Measurements from ENCODE around the gene MKLN1.

MKLN1 gene

GRCh38 chr7:131489881-131490280 lies 162.2 kb downstream of the MKLN1 start:
- no peak for TF ChIP-seq EZH2 (IDR thresholded peaks at IDR 0.05; ENCODE audit: borderline replicate concordance, low read length)
- TF ChIP-seq, protein P1, sequence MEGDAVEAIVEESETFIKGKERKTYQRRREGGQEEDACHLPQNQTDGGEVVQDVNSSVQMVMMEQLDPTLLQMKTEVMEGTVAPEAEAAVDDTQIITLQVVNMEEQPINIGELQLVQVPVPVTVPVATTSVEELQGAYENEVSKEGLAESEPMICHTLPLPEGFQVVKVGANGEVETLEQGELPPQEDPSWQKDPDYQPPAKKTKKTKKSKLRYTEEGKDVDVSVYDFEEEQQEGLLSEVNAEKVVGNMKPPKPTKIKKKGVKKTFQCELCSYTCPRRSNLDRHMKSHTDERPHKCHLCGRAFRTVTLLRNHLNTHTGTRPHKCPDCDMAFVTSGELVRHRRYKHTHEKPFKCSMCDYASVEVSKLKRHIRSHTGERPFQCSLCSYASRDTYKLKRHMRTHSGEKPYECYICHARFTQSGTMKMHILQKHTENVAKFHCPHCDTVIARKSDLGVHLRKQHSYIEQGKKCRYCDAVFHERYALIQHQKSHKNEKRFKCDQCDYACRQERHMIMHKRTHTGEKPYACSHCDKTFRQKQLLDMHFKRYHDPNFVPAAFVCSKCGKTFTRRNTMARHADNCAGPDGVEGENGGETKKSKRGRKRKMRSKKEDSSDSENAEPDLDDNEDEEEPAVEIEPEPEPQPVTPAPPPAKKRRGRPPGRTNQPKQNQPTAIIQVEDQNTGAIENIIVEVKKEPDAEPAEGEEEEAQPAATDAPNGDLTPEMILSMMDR (IDR thresholded peaks at IDR 0.05; ENCODE audit: low read length): no peak
- no peaks in the 10 kb centered on the region for H4K20me1 ChIP-seq (ENCODE audit: insufficient read depth, low read length)
- H3K9ac ChIP-seq (ENCODE audit: low read length): no peak overlapping the region
- H3K79me2 ChIP-seq (ENCODE audit: insufficient read depth, low read length): no peaks in the 10 kb centered on the region
- no peak overlapping the region for H3K27ac ChIP-seq (ENCODE audit: low read depth, low read length, poor library complexity, severe bottlenecking)
- H3K36me3 ChIP-seq (ENCODE audit: insufficient read depth, low read length): peaks cover 11% of the 10 kb centered on the region; the same call in 1 of the 2 replicates
- H3K4me1 ChIP-seq (ENCODE audit: insufficient read depth, low read length, severe bottlenecking): no peaks in the 10 kb centered on the region
- H3F3A ChIP-seq (ENCODE audit: insufficient read depth, low read length): no peaks in the 10 kb centered on the region
- H3K9me3 ChIP-seq (ENCODE audit: low read length): no peaks in the 10 kb centered on the region
- H3K4me2 ChIP-seq (ENCODE audit: low read length): no peak overlapping the region
- no peaks in the 10 kb centered on the region for H3K27me3 ChIP-seq (ENCODE audit: insufficient read depth, low read length)
- H3K9me2 ChIP-seq (ENCODE audit: low read depth, low read length): no peaks in the 10 kb centered on the region
- H2AFZ ChIP-seq (ENCODE audit: low read length): no peak overlapping the region
- H3K4me3 ChIP-seq (ENCODE audit: low read depth, low read length, poor library complexity, severe bottlenecking): no peak overlapping the region

DNA sequence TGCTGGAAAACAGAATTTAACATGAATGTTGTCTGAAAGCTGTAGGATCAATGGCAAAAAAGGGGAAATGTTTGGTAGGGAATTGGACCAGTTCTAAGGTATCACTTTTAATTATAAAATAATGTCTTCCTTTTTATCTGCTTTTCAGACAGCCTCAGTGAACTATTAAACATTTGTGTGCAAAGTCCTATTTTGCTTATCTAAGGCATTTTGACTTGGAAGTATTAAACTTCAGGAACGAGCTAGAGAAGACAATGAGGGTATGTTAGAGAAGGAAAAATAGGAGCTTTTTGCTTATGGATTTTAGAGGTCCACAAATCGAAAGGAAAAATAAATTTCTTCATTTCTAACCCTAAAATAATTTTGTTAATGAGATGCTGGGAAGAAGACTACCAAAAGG lies 165.4 kb downstream of the MKLN1 start:
- Histone ChIP-seq H2AFZ (ENCODE audit: low read length) (no peak overlapping the region), H3K27ac (ENCODE audit: low read depth, low read length, poor library complexity, severe bottlenecking) (no peak overlapping the region), H3K4me2 (ENCODE audit: low read length) (no peak overlapping the region)

DNA sequence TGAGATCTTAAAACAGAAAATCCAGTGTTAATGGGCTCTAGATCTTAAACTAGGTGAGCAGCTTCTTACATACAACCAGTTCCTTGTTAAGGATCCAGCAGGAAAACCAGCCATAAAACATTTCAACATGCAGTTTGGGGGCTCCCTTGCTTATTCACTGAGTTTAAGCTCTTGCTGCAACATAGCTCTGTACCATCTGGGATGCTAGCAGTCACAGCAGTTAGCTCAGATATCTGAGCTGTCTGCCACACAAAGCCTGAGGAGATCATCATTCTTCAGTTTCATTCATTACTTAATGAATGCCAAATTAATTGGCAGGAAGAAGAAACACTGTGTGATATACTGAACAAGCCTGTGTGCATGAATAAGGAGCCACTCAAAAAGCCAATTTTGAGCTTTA lies 165.9 kb downstream of the MKLN1 start:
- H3K4me3 ChIP-seq (ENCODE audit: low read depth, low read length, poor library complexity, severe bottlenecking): no peak overlapping the region
- no peaks in the 10 kb centered on the region for H3K9me2 ChIP-seq (ENCODE audit: low read depth, low read length)
- H3K9me3 ChIP-seq (ENCODE audit: low read length): no peaks in the 10 kb centered on the region
- no peaks in the 10 kb centered on the region for H3F3A ChIP-seq (ENCODE audit: insufficient read depth, low read length)
- H3K9ac ChIP-seq (ENCODE audit: low read length): no peak overlapping the region
- H3K36me3 ChIP-seq (ENCODE audit: insufficient read depth, low read length): peaks cover 17% of the 10 kb centered on the region; the same call in 1 of the 2 replicates
- no peaks in the 10 kb centered on the region for H3K27me3 ChIP-seq (ENCODE audit: insufficient read depth, low read length)
- H3K27ac ChIP-seq (ENCODE audit: low read depth, low read length, poor library complexity, severe bottlenecking): no peak overlapping the region
- no peak overlapping the region for H3K4me2 ChIP-seq (ENCODE audit: low read length)
- no peak overlapping the region for H2AFZ ChIP-seq (ENCODE audit: low read length)
- TF ChIP-seq EZH2 (IDR thresholded peaks at IDR 0.05; ENCODE audit: borderline replicate concordance, low read length): no peak
- TF ChIP-seq, protein P1 (IDR thresholded peaks at IDR 0.05; ENCODE audit: low read length): no peak
- H3K79me2 ChIP-seq (ENCODE audit: insufficient read depth, low read length): no peaks in the 10 kb centered on the region
- no peaks in the 10 kb centered on the region for H3K4me1 ChIP-seq (ENCODE audit: insufficient read depth, low read length, severe bottlenecking)
- H4K20me1 ChIP-seq (ENCODE audit: insufficient read depth, low read length): no peaks in the 10 kb centered on the region

More for the DNA sequence above, 165.4 kb downstream of the MKLN1 start:
- no peaks in the 10 kb centered on the region for H3K4me1 ChIP-seq (ENCODE audit: insufficient read depth, low read length, severe bottlenecking)
- no peak overlapping the region for H3K4me3 ChIP-seq (ENCODE audit: low read depth, low read length, poor library complexity, severe bottlenecking)
- H3K27me3 ChIP-seq (ENCODE audit: insufficient read depth, low read length): no peaks in the 10 kb centered on the region
- H4K20me1 ChIP-seq (ENCODE audit: insufficient read depth, low read length): no peaks in the 10 kb centered on the region
- H3F3A ChIP-seq (ENCODE audit: insufficient read depth, low read length): no peaks in the 10 kb centered on the region
- H3K9ac ChIP-seq (ENCODE audit: low read length): no peak overlapping the region
- no peak for TF ChIP-seq EZH2 (IDR thresholded peaks at IDR 0.05; ENCODE audit: borderline replicate concordance, low read length)
- TF ChIP-seq, protein P1 (IDR thresholded peaks at IDR 0.05; ENCODE audit: low read length): no peak
- H3K36me3 ChIP-seq (ENCODE audit: insufficient read depth, low read length): peaks cover 18% of the 10 kb centered on the region; the same call in 1 of the 2 replicates
- no peaks in the 10 kb centered on the region for H3K9me2 ChIP-seq (ENCODE audit: low read depth, low read length)
- no peaks in the 10 kb centered on the region for H3K79me2 ChIP-seq (ENCODE audit: insufficient read depth, low read length)
- no peaks in the 10 kb centered on the region for H3K9me3 ChIP-seq (ENCODE audit: low read length)

All from OCI-LY1 (cell line).